Activated CD4-positive, alpha-beta T cell treated with anti-CD3 and anti-CD28 coated beads for 36 hours (primary cell): ENCODE measurements around the gene AGL. TPM values are rescaled to one million over a fixed set of nuclear protein-coding genes. Genes with fewer than 3 reads are reported as not detected.
"Not testable (repeated sequence)": the region's sequence is repeated elsewhere in the genome, so short reads cannot be mapped to it uniquely, and the experiment has no call there.

ENCODE experiments used
- ATAC-seq: fragments of 200-7000 bp; cut with Tn5 transposase; one replicate; pipeline ENCODE4 v1.10.0; 2021; ENCODE audit warnings: mild to moderate bottlenecking, moderate library complexity
- CTCF ChIA-PET: fragments of 350-600 bp; sonication (Branson Sonifier 250); formaldehyde crosslinking; loops from one replicate; lab custom pipeline; 2021; ENCODE audit warnings: antibody characterized with exemption; lab: Charles Lee
- POLR2A ChIA-PET: fragments of 350-600 bp; sonication (Branson Sonifier 250); formaldehyde crosslinking; loops from one replicate; lab custom pipeline; 2021; ENCODE audit warnings: antibody characterized with exemption, inconsistent platforms; lab: Charles Lee
- DNase-seq: peaks from one replicate; pipeline ENCODE4 v3.0.0-alpha.2; 2020
- H3K27ac Mint-ChIP-seq: one replicate; pipeline ENCODE4 v1.8.0; 2021; ENCODE audit warnings: mixed read lengths
- H3K27me3 Mint-ChIP-seq: one replicate; pipeline ENCODE4 v1.8.0; 2021; ENCODE audit warnings: mixed read lengths
- H3K36me3 Mint-ChIP-seq: one replicate; pipeline ENCODE4 v1.8.0; 2021; ENCODE audit warnings: low read depth, mixed read lengths
- H3K4me1 Mint-ChIP-seq: one replicate; pipeline ENCODE4 v1.8.0; 2021; ENCODE audit warnings: mixed read lengths
- H3K4me3 Mint-ChIP-seq: one replicate; pipeline ENCODE4 v1.8.0; 2021; ENCODE audit warnings: mild to moderate bottlenecking, moderate library complexity, mixed read lengths
- H3K9me3 Mint-ChIP-seq: one replicate; pipeline ENCODE4 v1.8.0; 2021; ENCODE audit warnings: low read depth, mixed read lengths
- intact Hi-C, 2 experiments: fragments of 100-400 bp; cut with DNase I in 1 of 2; cut with micrococcal nuclease in 1 of 2; formaldehyde crosslinking; loops; one replicate each; pipeline versions ENCODE4 v1.14.2 to v1.15.1; 2022 to 2024; cut with DNase I, micrococcal nuclease
- total RNA-seq, 2 experiments: library from RNA; stranded (reverse); gene quantifications; one replicate each; pipeline ENCODE4 v1.2.3, GENCODE V29; 2021

Gene AGL
- total RNA-seq, 2 experiments from 2014 or later, result 14.6 to 18.3 TPM

GRCh38 chr1:99825702-99826101 lies 24.5 kb upstream of the AGL start:
- H3K4me1 Mint-ChIP-seq, result peaks cover 5% of the 10 kb centered on the region
- ChIA-PET CTCF (no interaction called here), POLR2A (no interaction called here)
- ATAC-seq, result no peak
- no peak overlapping the region for H3K4me3 Mint-ChIP-seq
- no peaks in the 10 kb centered on the region for H3K27me3 Mint-ChIP-seq
- peaks cover 3% of the 10 kb centered on the region for H3K9me3 Mint-ChIP-seq
- no peaks in the 10 kb centered on the region for H3K36me3 Mint-ChIP-seq
- no peak for DNase-seq
- intact Hi-C loops, result no loop called here
- no peak overlapping the region for H3K27ac Mint-ChIP-seq

GRCh38 chr1:99827970-99828369 lies 22.2 kb upstream of the AGL start:
- no peak overlapping the region for H3K4me3 Mint-ChIP-seq
- H3K36me3 Mint-ChIP-seq, result no peaks in the 10 kb centered on the region
- CTCF ChIA-PET, result interaction anchor here (1.4 kb wide), 1 partner anchor 15 kb away, joined by 6 read pairs; no protein-coding TSS in a partner anchor
- POLR2A ChIA-PET, result no interaction called here
- H3K4me1 Mint-ChIP-seq, result no peaks in the 10 kb centered on the region
- ATAC-seq (no peak), DNase-seq (no peak)
- H3K9me3 Mint-ChIP-seq, result peaks cover 7% of the 10 kb centered on the region
- no peak overlapping the region for H3K27ac Mint-ChIP-seq
- intact Hi-C loops, result no loop called here
- H3K27me3 Mint-ChIP-seq, result no peaks in the 10 kb centered on the region

GRCh38 chr1:99829269-99829668 lies 20.9 kb upstream of the AGL start:
- no peaks in the 10 kb centered on the region for H3K4me1 Mint-ChIP-seq

GRCh38 chr1:99833911-99834310 lies 16.2 kb upstream of the AGL start:
- H3K36me3 Mint-ChIP-seq, H3K27ac Mint-ChIP-seq, H3K27me3 Mint-ChIP-seq, H3K4me3 Mint-ChIP-seq, DNase-seq, ATAC-seq, H3K9me3 Mint-ChIP-seq, intact Hi-C loops, CTCF ChIA-PET, POLR2A ChIA-PET, H3K4me1 Mint-ChIP-seq: not testable (repeated sequence)

More at GRCh38 chr1:99829269-99829668, 20.9 kb upstream of the AGL start:
- no peak for ATAC-seq
- no peak overlapping the region for H3K4me3 Mint-ChIP-seq
- no peaks in the 10 kb centered on the region for H3K36me3 Mint-ChIP-seq
- ChIA-PET CTCF (interaction anchor here (1.4 kb wide), 1 partner anchor 14 kb away, joined by 6 read pairs; no protein-coding TSS in a partner anchor), POLR2A (interaction anchor here (0.7 kb wide), 1 partner anchor 47 kb away, joined by 6 read pairs; no protein-coding TSS in a partner anchor)
- intact Hi-C loops, result no loop called here
- no peaks in the 10 kb centered on the region for H3K27me3 Mint-ChIP-seq
- H3K9me3 Mint-ChIP-seq, result peaks cover 7% of the 10 kb centered on the region
- no peak for DNase-seq
- no peak overlapping the region for H3K27ac Mint-ChIP-seq

- CTCF ChIA-PET, H3K36me3 Mint-ChIP-seq, POLR2A ChIA-PET, intact Hi-C loops, DNase-seq, H3K4me3 Mint-ChIP-seq, H3K27me3 Mint-ChIP-seq, H3K9me3 Mint-ChIP-seq, ATAC-seq, H3K27ac Mint-ChIP-seq, H3K4me1 Mint-ChIP-seq: not testable (repeated sequence)
Measured at GRCh38 chr1:99836171-99837103, 13.7 kb upstream of the AGL start.

- ATAC-seq, H3K4me3 Mint-ChIP-seq, H3K27me3 Mint-ChIP-seq, POLR2A ChIA-PET, DNase-seq, H3K27ac Mint-ChIP-seq, H3K36me3 Mint-ChIP-seq, H3K9me3 Mint-ChIP-seq, intact Hi-C loops, H3K4me1 Mint-ChIP-seq, CTCF ChIA-PET: not testable (repeated sequence)
Measured at GRCh38 chr1:99840353-99840752, 9.8 kb upstream of the AGL start.

- peaks cover 10% of the 10 kb centered on the region for H3K4me1 Mint-ChIP-seq
- no peaks in the 10 kb centered on the region for H3K36me3 Mint-ChIP-seq
- no peaks in the 10 kb centered on the region for H3K27me3 Mint-ChIP-seq
- DNase-seq, result no peak
- intact Hi-C loops, result no loop called here
- no peak for ATAC-seq
- peaks cover 5% of the 10 kb centered on the region for H3K9me3 Mint-ChIP-seq
- POLR2A ChIA-PET, result no interaction called here
- CTCF ChIA-PET, result interaction anchor here (0.6 to 2.4 kb wide), 3 partner anchors 15 to 142 kb away, joined by 3 to 6 read pairs (median 3); partner anchors contain the start of gene SLC35A3
- no peak overlapping the region for H3K27ac Mint-ChIP-seq
- no peak overlapping the region for H3K4me3 Mint-ChIP-seq
Measured at GRCh38 chr1:99843760-99844159, 6.4 kb upstream of the AGL start.

GRCh38 chr1:99845201-99845600 lies 5.0 kb upstream of the AGL start:
- peaks cover 16% of the 10 kb centered on the region for H3K4me1 Mint-ChIP-seq
- POLR2A ChIA-PET, H3K4me3 Mint-ChIP-seq, H3K36me3 Mint-ChIP-seq, ATAC-seq, DNase-seq, H3K27me3 Mint-ChIP-seq, CTCF ChIA-PET, intact Hi-C loops, H3K9me3 Mint-ChIP-seq, H3K27ac Mint-ChIP-seq: not testable (repeated sequence)

GRCh38 chr1:99849413-99849743 lies 783 bp upstream of the AGL start:
- CTCF ChIA-PET, result interaction anchor here (0.9 kb wide), 1 partner anchor 11 kb away, joined by 3 read pairs; no protein-coding TSS in a partner anchor
- peak; percentile 9 for DNase-seq
- H3K27me3 Mint-ChIP-seq, result no peaks in the 10 kb centered on the region
- POLR2A ChIA-PET, result no interaction called here
- H3K36me3 Mint-ChIP-seq, result peaks cover 16% of the 10 kb centered on the region
- H3K27ac Mint-ChIP-seq, result peak overlapping the region; percentile 96
- H3K4me3 Mint-ChIP-seq, result peak overlapping the region; percentile 94
- no peaks in the 10 kb centered on the region for H3K9me3 Mint-ChIP-seq
- ATAC-seq, result peak; percentile 1
- intact Hi-C loops, result no loop called here
- H3K4me1 Mint-ChIP-seq, result peaks cover 35% of the 10 kb centered on the region

- H3K9me3 Mint-ChIP-seq, result no peaks in the 10 kb centered on the region
- ATAC-seq, result no peak
- POLR2A ChIA-PET, result no interaction called here
- H3K36me3 Mint-ChIP-seq, result peaks cover 21% of the 10 kb centered on the region
- peak overlapping the region; percentile 92 for H3K27ac Mint-ChIP-seq
- peaks cover 35% of the 10 kb centered on the region for H3K4me1 Mint-ChIP-seq
- H3K27me3 Mint-ChIP-seq, result no peaks in the 10 kb centered on the region
- no peak for DNase-seq
- intact Hi-C loops, result loop anchor here (1.0 to 5.0 kb wide), 9 partner anchors 42 to 502 kb away; partner anchors contain the start of genes TRMT13 (in 2 of the 2), CDC14A (in 1 of the 2), DBT (in 1 of the 2) and RTCA (in 1 of the 2)
- CTCF ChIA-PET, result no interaction called here
- peak overlapping the region; percentile 94 for H3K4me3 Mint-ChIP-seq
Measured at GRCh38 chr1:99850459-99851291, 514 bp downstream of the AGL start.

- Mint-ChIP-seq H3K27ac (no peak overlapping the region), H3K36me3 (peaks cover 26% of the 10 kb centered on the region), H3K27me3 (no peaks in the 10 kb centered on the region), H3K4me1 (peaks cover 35% of the 10 kb centered on the region), H3K9me3 (no peaks in the 10 kb centered on the region), H3K4me3 (peak overlapping the region; percentile 5)
- intact Hi-C loops, result loop anchor here (2.0 to 5.0 kb wide), 5 partner anchors 187 to 501 kb away; partner anchors contain the start of genes CDC14A (in 1 of the 2), DBT (in 1 of the 2), RTCA (in 1 of the 2) and SASS6 (in 1 of the 2)
- DNase-seq (no peak), ATAC-seq (no peak)
- CTCF ChIA-PET, result interaction anchor here (0.6 to 1.1 kb wide), 2 partner anchors 9 to 65 kb away, joined by 5 to 6 read pairs; no protein-coding TSS in a partner anchor
- POLR2A ChIA-PET, result no interaction called here
Measured at GRCh38 chr1:99851850-99852454, 1.8 kb downstream of the AGL start.
